NCI-H187 treated with DMSO at 0.1 percent for 48 hours (cell line): ENCODE measurements around the gene SH3PXD2A.

Experiments
- DNase-seq: peaks from one replicate; lab custom pipeline; 2025; lab: John Stamatoyannopoulos, UW

Gene SH3PXD2A

GRCh38 chr10:103582331-103583123, 272.8 kb downstream of the SH3PXD2A start:
- no peak for DNase-seq

GRCh38 chr10:103581499-103581898, 273.9 kb downstream of the SH3PXD2A start:
- no peak for DNase-seq

DNA sequence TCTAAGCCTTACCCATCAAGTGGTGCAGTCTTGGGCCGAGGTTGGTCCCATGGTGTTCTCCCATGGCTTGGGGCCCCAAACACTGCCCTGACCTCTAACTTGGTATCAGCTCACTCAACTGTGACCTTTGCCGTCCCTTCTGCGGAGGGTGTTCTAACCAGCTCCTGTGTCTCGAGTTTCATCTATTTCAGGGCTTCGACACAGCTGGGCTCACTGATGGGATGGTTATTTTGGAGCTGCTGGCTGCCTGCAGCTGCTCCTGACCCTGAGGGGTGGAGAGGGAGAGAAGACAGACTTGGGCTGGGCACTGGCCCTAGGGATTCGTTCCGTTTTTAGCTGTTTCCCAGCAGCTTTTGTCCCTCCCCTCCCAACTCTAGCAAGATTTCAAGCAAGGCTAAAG, 274.9 kb downstream of the SH3PXD2A start:
- DNase-seq: no peak

- no peak for DNase-seq
Measured at GRCh38 chr10:103580011-103580410, 275.4 kb downstream of the SH3PXD2A start.

GRCh38 chr10:103578782-103579382, 276.5 kb downstream of the SH3PXD2A start:
- DNase-seq: no peak

- DNase-seq: no peak
Measured at GRCh38 chr10:103576862-103577261, 278.5 kb downstream of the SH3PXD2A start.

DNA sequence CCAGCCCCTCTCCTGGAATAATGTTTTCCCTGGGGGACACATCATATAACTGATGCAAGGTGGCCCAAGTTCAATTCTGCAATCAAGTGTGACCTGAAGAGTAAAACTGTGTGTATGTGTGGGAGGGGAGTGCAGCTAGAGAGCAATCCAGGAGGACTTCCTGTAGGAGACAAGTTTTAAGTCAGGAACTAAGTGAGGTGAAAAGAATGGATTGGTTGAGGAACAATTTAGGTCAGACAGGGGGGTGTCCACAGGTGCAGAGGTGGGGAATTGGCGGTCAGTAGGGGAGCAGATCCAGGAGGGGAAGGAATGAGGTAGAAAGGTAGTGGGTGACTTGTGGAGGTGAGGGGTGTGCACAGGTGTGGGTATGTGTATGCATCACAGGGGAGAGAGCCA, 279.3 kb downstream of the SH3PXD2A start:
- DNase-seq: no peak

GRCh38 chr10:103575416-103576075, 279.8 kb downstream of the SH3PXD2A start:
- DNase-seq: no peak

GRCh38 chr10:103574097-103575061, 281.0 kb downstream of the SH3PXD2A start:
- DNase-seq: no peak

GRCh38 chr10:103573205-103573487, 282.2 kb downstream of the SH3PXD2A start:
- no peak for DNase-seq

GRCh38 chr10:103572347-103573204, 282.8 kb downstream of the SH3PXD2A start:
- no peak for DNase-seq

DNA sequence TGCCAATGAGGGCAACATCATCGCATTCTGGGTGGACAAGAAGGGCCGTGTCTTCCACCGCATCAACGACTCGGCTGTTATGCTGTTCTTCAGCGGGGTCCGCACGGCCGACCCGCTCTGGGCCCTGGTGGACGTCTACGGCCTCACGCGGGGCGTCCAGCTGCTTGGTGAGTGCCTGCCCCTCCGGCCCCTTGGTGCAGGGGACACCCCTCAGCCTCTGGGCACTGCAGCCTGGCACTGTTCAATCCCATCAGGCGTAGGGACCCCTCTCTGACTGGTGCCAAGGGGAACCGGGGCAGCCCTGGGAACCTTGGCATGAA, 283.8 kb downstream of the SH3PXD2A start:
- DNase-seq: no peak

- no peak for DNase-seq
Measured at GRCh38 chr10:103570844-103571655, 284.3 kb downstream of the SH3PXD2A start.

GRCh38 chr10:103569896-103570295, 285.5 kb downstream of the SH3PXD2A start:
- no peak for DNase-seq

DNA sequence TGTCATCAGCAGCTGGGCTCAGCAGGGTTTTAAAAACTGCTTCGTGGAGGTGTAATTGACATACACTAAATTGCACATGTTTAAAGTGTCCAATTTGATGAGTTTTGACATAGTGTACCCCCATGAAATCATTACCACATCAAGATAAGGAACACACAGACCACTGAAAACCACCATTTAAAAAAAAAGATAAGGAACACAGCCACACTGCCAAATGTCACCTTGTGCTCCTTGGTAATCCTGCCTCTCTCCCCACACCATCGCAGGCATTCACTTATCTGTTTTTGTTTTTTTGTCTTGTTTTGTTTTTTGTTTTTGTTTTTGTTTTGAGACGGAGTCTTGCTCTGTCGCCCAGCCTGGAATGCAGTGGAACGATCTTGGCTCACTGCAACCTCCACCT, 286.9 kb downstream of the SH3PXD2A start:
- no peak for DNase-seq

- DNase-seq: no peak
Measured at GRCh38 chr10:103566536-103566935, 288.8 kb downstream of the SH3PXD2A start.

DNA sequence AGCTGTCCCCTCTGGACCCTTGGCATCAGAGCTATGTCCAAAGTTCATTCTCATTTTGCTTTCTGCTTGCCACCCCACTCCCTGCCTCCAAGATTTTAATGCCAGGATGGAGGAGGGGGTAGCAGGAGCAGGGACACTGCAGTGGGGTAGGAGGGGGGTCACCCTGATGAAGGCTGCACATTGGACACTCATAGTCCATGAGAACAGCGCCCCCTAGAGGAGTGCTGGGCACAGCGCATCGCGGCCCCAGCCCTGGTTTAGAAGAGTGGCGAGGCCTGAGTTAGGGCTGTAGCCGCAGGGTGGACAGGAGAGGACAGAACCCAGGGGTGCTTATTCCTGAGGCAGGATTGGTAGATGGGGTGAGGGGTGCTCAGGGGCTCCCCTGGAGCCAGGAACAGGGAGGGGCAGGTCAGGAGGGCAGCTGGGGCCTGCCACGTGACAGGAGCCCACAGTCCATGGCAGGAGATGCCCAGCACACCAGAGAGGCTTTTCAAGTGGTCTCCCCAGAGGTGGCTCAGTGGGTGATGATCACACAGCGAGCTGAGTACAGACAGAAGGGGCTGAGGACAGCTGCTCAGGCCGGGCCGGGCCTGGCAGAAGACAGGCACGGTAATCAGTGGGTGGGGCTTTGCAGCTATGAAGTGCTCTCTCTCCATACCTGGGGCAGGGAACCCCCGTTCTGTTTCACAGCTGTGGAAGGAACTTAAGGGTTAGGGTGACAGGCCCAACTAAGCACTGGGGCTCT, 290.4 kb downstream of the SH3PXD2A start:
- no peak for DNase-seq

DNA sequence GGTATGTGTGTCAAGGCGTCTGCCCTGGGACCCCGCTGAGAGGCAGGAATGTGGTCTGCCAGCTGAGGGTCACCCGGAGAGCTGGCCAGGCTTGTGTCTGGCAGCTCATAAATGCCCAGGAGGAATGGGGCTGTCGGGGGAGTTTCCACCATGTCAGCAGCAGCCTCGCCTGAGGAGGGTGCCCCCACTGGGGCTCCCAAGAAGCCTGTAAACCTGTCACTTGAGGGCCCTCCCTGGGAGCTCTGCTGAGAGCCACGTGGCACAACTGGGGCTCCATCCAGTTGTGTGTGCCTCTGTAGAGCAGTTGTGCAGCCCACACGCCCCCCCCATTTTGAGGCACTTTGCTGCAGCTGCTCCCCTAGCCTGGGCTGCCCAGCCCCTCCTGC, 291.3 kb downstream of the SH3PXD2A start:
- no peak for DNase-seq

- DNase-seq: no peak
Measured at GRCh38 chr10:103563231-103564115, 291.9 kb downstream of the SH3PXD2A start.
